Raji (cell line): ENCODE measurements around the gene PCSK4.

Experiments used
- POLR2A ChIP-seq: IDR thresholded peaks from 2 replicates; pipeline ENCODE4 v1.6.1; 2011; ENCODE audit warnings: low read depth, low read length, control low read depth; ENCODE audit not compliant: insufficient read depth

The PCSK4 gene

GRCh38 chr19:1472231-1473084 is 17.7 kb downstream of the PCSK4 start:
- TF ChIP-seq POLR2A: no peak

GRCh38 chr19:1471515-1472160 is 18.5 kb downstream of the PCSK4 start:
- TF ChIP-seq POLR2A: no peak

DNA sequence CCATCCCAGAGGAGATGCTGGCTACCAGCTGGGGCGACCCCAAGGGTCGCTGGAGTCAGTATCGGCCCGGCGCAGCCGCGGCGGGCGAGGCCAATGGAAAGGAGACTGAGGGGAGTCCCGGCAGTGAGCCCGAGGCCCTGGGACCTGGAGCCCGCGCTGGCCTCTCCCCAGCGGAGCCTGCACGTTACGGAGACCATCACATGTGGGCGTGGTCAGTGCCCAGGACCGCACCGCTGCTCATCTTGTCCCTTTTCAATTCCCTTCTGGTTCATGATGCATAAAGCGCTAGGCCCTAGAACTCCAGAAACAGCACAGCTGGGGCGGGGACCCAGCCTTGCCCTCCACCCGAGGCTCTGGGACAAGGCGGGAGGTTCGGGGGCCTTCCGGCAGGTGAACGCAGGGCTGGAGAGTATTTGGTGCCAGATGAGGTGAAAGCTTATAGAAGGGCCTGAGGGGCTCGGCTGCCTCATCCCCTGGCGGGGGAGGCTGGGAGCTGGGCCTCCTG is 19.1 kb downstream of the PCSK4 start:
- TF ChIP-seq POLR2A: no peak

GRCh38 chr19:1470305-1471009 is 19.7 kb downstream of the PCSK4 start:
- no peak for TF ChIP-seq POLR2A

DNA sequence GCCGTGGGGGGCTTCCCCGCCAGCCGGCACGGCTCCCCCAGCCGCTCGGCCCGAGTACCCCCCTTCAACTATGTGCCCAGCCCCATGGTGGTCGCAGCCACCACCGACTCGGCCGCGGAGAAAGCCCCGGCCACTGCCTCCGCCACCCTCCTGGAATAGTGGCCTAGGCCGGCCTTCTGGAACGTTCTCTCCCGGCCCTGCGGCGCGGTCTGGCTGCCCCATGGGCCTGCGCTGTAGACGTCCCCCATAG is 20.2 kb downstream of the PCSK4 start:
- TF ChIP-seq POLR2A: no peak

DNA sequence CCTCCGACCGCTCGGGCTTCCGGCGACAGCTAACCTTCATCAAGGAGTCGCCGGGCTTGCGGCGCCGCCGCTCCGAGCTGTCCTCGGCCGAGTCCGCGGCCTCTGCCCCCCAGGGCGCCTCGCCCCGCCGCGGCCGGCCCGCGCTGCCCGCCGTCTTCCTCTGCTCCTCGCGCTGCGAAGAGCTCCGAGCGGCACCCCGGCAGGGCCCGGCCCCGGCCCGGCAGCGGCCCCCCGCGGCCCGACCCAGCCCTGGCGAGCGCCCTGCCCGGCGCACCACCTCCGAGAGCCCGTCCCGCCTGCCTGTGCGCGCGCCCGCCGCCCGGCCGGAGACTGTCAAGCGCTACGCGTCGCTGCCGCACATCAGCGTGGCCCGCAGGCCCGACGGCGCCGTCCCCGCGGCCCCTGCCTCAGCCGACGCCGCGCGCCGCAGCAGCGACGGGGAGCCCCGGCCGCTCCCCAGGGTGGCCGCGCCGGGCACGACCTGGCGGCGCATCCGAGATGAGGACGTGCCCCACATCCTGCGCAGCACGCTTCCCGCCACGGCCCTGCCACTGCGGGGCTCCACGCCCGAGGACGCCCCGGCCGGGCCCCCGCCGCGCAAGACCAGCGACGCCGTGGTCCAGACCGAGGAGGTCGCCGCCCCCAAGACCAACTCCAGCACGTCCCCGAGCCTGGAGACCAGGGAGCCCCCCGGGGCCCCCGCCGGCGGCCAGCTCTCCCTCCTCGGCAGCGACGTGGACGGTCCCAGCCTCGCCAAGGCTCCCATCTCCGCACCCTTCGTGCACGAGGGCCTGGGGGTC is 20.7 kb downstream of the PCSK4 start:
- no peak for TF ChIP-seq POLR2A

DNA sequence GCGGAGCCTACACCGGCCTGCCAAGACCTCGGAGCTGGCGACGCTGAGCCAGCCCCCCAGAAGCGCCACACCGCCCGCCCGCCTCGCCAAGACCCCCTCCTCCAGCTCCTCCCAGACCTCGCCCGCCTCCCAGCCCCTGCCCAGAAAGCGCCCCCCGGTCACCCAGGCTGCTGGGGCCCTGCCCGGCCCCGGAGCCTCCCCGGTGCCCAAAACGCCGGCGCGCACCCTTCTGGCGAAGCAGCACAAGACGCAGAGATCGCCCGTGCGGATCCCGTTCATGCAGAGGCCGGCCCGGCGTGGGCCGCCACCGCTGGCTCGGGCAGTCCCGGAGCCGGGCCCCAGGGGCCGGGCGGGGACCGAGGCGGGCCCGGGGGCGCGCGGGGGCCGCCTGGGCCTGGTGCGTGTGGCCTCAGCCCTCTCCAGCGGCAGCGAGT is 21.3 kb downstream of the PCSK4 start:
- TF ChIP-seq POLR2A: no peak

DNA sequence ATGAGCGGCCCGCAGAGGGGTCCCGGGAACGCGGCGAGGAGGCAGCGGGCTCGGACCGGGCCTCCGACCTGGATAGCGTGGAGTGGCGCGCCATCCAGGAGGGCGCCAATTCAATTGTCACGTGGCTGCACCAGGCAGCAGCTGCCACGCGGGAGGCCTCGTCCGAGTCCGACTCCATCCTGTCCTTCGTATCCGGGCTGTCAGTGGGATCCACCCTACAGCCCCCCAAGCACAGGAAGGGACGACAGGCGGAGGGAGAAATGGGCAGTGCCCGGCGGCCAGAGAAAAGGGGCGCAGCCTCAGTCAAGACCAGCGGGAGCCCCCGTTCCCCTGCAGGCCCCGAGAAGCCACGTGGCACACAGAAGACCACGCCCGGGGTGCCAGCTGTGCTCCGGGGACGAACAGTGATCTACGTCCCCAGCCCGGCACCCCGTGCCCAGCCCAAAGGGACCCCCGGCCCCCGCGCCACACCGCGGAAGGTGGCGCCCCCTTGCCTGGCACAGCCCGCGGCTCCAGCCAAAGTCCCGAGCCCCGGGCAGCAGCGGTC is 21.8 kb downstream of the PCSK4 start:
- TF ChIP-seq POLR2A: no peak

- TF ChIP-seq POLR2A: no peak
These were observed 22.5 kb downstream of the PCSK4 start for GRCh38 chr19:1467490-1468273.

GRCh38 chr19:1467215-1467489 is 23.0 kb downstream of the PCSK4 start:
- TF ChIP-seq POLR2A: no peak

GRCh38 chr19:1466461-1467214 is 23.5 kb downstream of the PCSK4 start:
- TF ChIP-seq POLR2A: no peak

DNA sequence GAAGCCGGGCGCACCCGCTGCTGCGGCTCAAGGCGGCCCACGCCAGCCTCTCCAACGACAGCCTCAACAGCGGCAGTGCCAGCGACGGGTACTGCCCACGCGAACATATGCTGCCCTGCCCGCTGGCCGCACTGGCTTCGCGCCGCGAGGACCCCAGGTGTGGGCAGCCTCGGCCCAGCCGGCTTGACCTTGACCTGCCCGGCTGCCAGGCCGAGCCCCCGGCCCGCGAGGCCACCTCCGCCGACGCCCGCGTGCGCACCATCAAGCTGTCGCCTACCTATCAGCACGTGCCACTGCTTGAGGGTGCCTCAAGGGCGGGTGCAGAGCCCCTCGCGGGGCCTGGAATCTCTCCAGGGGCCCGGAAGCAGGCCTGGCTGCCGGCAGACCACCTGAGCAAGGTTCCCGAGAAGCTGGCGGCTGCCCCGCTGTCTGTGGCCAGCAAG is 24.1 kb downstream of the PCSK4 start:
- no peak for TF ChIP-seq POLR2A

GRCh38 chr19:1465191-1466016 is 24.7 kb downstream of the PCSK4 start:
- no peak for TF ChIP-seq POLR2A
